ENCODE measurements around the gene RABL2B.

DNA sequence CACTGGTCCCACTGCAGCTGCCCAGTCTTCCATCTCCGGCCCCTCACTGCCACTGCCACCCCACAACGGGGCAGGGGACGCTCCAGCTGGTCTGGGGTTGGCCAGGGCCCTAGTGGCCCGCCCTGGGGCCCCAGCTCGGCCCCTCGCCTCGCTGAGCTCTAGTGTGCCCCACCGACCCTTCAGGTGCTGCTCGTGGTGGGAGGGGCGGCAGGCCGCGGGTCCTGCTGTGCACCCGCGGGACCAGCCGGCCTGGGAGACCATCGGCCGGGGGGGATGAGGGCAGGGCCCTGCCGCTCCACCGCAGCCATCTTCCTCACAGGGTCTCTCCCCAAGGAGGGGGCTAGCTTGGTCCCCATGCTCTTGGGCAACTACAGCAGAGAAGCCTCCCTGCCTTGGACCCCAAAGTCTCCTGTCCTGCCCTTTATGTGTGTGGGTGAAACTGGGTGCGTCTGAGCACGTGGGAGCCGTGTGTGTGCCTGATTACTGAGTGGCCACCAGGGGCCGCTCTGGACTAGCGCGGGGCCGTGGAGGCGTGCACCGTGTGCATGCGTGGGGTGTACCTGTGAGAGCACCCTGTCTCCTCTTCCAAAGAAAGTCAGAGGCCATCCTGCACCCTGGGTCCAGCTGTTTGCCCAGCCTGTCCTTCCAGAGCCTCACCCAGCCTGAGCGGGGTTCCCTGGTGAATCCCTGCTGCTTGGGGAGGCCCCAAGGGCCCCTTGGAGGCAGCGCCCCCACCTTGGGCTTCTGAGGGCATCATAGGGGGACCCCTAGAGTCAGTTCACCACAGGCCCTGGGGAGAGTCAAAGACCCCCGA lies 51.4 kb downstream of the RABL2B start:
- TF ChIP-seq, protein P1, sequence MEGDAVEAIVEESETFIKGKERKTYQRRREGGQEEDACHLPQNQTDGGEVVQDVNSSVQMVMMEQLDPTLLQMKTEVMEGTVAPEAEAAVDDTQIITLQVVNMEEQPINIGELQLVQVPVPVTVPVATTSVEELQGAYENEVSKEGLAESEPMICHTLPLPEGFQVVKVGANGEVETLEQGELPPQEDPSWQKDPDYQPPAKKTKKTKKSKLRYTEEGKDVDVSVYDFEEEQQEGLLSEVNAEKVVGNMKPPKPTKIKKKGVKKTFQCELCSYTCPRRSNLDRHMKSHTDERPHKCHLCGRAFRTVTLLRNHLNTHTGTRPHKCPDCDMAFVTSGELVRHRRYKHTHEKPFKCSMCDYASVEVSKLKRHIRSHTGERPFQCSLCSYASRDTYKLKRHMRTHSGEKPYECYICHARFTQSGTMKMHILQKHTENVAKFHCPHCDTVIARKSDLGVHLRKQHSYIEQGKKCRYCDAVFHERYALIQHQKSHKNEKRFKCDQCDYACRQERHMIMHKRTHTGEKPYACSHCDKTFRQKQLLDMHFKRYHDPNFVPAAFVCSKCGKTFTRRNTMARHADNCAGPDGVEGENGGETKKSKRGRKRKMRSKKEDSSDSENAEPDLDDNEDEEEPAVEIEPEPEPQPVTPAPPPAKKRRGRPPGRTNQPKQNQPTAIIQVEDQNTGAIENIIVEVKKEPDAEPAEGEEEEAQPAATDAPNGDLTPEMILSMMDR (tag by site-specific recombination; IDR thresholded peaks at IDR 0.05): peak; percentile 94
- no peak for TF ChIP-seq ZNF776 (tag by site-specific recombination; IDR thresholded peaks at IDR 0.05; ENCODE audit: borderline replicate concordance)
- TF ChIP-seq INSM2 (tag by site-specific recombination; IDR thresholded peaks at IDR 0.05): no peak
- TF ChIP-seq, protein P2, sequence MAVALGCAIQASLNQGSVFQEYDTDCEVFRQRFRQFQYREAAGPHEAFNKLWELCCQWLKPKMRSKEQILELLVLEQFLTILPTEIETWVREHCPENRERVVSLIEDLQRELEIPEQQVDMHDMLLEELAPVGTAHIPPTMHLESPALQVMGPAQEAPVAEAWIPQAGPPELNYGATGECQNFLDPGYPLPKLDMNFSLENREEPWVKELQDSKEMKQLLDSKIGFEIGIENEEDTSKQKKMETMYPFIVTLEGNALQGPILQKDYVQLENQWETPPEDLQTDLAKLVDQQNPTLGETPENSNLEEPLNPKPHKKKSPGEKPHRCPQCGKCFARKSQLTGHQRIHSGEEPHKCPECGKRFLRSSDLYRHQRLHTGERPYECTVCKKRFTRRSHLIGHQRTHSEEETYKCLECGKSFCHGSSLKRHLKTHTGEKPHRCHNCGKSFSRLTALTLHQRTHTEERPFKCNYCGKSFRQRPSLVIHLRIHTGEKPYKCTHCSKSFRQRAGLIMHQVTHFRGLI (tag by site-specific recombination; IDR thresholded peaks at IDR 0.05): no peak
- TF ChIP-seq SETDB1 (IDR thresholded peaks at IDR 0.05; ENCODE audit: insufficient read length, low read length): no peak
- no peak for TF ChIP-seq ZNF48 (tag by site-specific recombination; IDR thresholded peaks at IDR 0.05)
- TF ChIP-seq ZNF830 (tag by site-specific recombination; IDR thresholded peaks at IDR 0.05; ENCODE audit: low read depth): no peak
